ENCODE measurements around the gene PRKCG.

The PRKCG gene

GRCh38 chr19:53903055-53903680 lies 21.2 kb downstream of the PRKCG start:
- H3K36me3 ChIP-seq (ENCODE audit: control insufficient read depth in 1 of 2, insufficient read depth in 2 of 2, low read length in 2 of 2) = no peaks in the 10 kb centered on the region
- H3K4me3 ChIP-seq (ENCODE audit: low read depth in 1 of 2, low read length in 2 of 2) = no peak overlapping the region
- H3K27me3 ChIP-seq (ENCODE audit: low read depth, low read length) = peaks cover 22% of the 10 kb centered on the region
- no peak overlapping the region for H3K27ac ChIP-seq (ENCODE audit: low read length)
- H3K4me1 ChIP-seq (ENCODE audit: control insufficient read depth in 1 of 2, insufficient read depth in 2 of 2, low read length in 2 of 2) = peaks cover 0 to 17% of the 10 kb centered on the region in 2 donors
- no peaks in the 10 kb centered on the region for H3K9me3 ChIP-seq (ENCODE audit: control insufficient read depth in 1 of 2, low read length in 2 of 2)

DNA sequence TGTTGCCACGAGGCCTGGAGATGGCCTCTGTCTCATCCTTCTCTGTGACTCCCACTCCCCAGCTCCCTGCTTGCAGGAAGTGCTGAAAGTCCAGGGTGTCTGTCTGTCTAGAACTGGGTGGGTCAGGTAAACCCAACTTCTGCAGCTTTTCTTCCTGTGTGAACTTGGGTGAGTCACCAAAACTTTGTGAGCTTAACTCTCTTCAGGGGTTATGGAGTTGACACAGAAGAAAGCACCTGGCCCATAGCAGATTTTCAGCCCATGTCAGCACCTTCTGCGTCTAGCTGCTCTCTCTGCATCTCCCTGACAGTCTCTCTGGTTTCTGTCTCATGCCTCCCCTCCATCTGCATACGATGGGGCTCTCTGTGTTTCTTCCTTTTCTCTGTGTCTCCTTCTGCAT lies 22.9 kb downstream of the PRKCG start:
- H3K4me1 ChIP-seq (ENCODE audit: control insufficient read depth in 1 of 2, insufficient read depth in 2 of 2, low read length in 2 of 2) = peaks cover 0 to 30% of the 10 kb centered on the region in 2 donors
- H3K27ac ChIP-seq (ENCODE audit: low read length) = no peak overlapping the region
- H3K4me3 ChIP-seq (ENCODE audit: low read depth in 1 of 2, low read length in 2 of 2) = no peak overlapping the region
- H3K36me3 ChIP-seq (ENCODE audit: control insufficient read depth in 1 of 2, insufficient read depth in 2 of 2, low read length in 2 of 2) = no peaks in the 10 kb centered on the region
- H3K9me3 ChIP-seq (ENCODE audit: control insufficient read depth in 1 of 2, low read length in 2 of 2) = no peaks in the 10 kb centered on the region
- peaks cover 33% of the 10 kb centered on the region for H3K27me3 ChIP-seq (ENCODE audit: low read depth, low read length)

GRCh38 chr19:53905787-53906186 lies 23.8 kb downstream of the PRKCG start:
- peaks cover 40% of the 10 kb centered on the region for H3K27me3 ChIP-seq (ENCODE audit: low read depth, low read length)
- H3K4me3 ChIP-seq (ENCODE audit: low read depth in 1 of 2, low read length in 2 of 2) = no peak overlapping the region
- no peak overlapping the region for H3K27ac ChIP-seq (ENCODE audit: low read length)
- H3K4me1 ChIP-seq (ENCODE audit: control insufficient read depth in 1 of 2, insufficient read depth in 2 of 2, low read length in 2 of 2) = peaks cover 0 to 34% of the 10 kb centered on the region in 2 donors
- H3K36me3 ChIP-seq (ENCODE audit: control insufficient read depth in 1 of 2, insufficient read depth in 2 of 2, low read length in 2 of 2) = no peaks in the 10 kb centered on the region
- no peaks in the 10 kb centered on the region for H3K9me3 ChIP-seq (ENCODE audit: control insufficient read depth in 1 of 2, low read length in 2 of 2)

- Histone ChIP-seq H3K4me3 (ENCODE audit: low read depth in 1 of 2, low read length in 2 of 2) (peak overlapping the region in 1 of 2 donors; percentile 28), H3K4me1 (ENCODE audit: control insufficient read depth in 1 of 2, insufficient read depth in 2 of 2, low read length in 2 of 2) (peaks cover 0 to 34% of the 10 kb centered on the region in 2 donors), H3K36me3 (ENCODE audit: control insufficient read depth in 1 of 2, insufficient read depth in 2 of 2, low read length in 2 of 2) (no peaks in the 10 kb centered on the region), H3K9me3 (ENCODE audit: control insufficient read depth in 1 of 2, low read length in 2 of 2) (no peaks in the 10 kb centered on the region), H3K27me3 (ENCODE audit: low read depth, low read length) (peaks cover 45% of the 10 kb centered on the region), H3K27ac (ENCODE audit: low read length) (no peak overlapping the region)
Measured at GRCh38 chr19:53906211-53907192, 24.5 kb downstream of the PRKCG start.

GRCh38 chr19:53907193-53907581 lies 25.2 kb downstream of the PRKCG start:
- Histone ChIP-seq H3K9me3 (ENCODE audit: control insufficient read depth in 1 of 2, low read length in 2 of 2) (no peaks in the 10 kb centered on the region), H3K36me3 (ENCODE audit: control insufficient read depth in 1 of 2, insufficient read depth in 2 of 2, low read length in 2 of 2) (no peaks in the 10 kb centered on the region), H3K4me1 (ENCODE audit: control insufficient read depth in 1 of 2, insufficient read depth in 2 of 2, low read length in 2 of 2) (peaks cover 0 to 34% of the 10 kb centered on the region in 2 donors), H3K4me3 (ENCODE audit: low read depth in 1 of 2, low read length in 2 of 2) (peak overlapping the region in 1 of 2 donors; percentile 28), H3K27me3 (ENCODE audit: low read depth, low read length) (peaks cover 52% of the 10 kb centered on the region), H3K27ac (ENCODE audit: low read length) (no peak overlapping the region)

DNA sequence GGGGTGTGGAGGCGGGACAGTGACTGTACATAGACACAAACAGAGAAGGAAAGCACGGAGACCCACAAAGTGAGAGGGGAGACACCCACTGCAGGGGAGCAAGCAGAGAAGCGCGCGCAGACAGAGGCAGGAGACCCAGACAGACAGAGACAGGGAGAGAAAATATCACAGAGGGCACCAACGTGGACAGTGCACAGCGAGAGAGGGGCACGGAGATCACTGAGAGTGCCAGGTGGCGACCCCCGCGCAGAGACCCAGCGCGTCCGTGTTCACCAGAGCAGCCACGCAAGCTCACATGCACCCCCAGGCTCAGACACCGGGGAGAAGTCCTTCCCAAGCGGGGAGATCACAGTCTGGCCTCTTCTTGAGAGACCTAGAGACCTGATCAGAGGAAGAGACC lies 25.7 kb downstream of the PRKCG start:
- Histone ChIP-seq H3K4me1 (ENCODE audit: control insufficient read depth in 1 of 2, insufficient read depth in 2 of 2, low read length in 2 of 2) (peaks cover 0 to 34% of the 10 kb centered on the region in 2 donors), H3K27me3 (ENCODE audit: low read depth, low read length) (peaks cover 55% of the 10 kb centered on the region), H3K36me3 (ENCODE audit: control insufficient read depth in 1 of 2, insufficient read depth in 2 of 2, low read length in 2 of 2) (no peaks in the 10 kb centered on the region), H3K4me3 (ENCODE audit: low read depth in 1 of 2, low read length in 2 of 2) (peak overlapping the region in 1 of 2 donors; percentile 35), H3K9me3 (ENCODE audit: control insufficient read depth in 1 of 2, low read length in 2 of 2) (no peaks in the 10 kb centered on the region), H3K27ac (ENCODE audit: low read length) (no peak overlapping the region)

DNA sequence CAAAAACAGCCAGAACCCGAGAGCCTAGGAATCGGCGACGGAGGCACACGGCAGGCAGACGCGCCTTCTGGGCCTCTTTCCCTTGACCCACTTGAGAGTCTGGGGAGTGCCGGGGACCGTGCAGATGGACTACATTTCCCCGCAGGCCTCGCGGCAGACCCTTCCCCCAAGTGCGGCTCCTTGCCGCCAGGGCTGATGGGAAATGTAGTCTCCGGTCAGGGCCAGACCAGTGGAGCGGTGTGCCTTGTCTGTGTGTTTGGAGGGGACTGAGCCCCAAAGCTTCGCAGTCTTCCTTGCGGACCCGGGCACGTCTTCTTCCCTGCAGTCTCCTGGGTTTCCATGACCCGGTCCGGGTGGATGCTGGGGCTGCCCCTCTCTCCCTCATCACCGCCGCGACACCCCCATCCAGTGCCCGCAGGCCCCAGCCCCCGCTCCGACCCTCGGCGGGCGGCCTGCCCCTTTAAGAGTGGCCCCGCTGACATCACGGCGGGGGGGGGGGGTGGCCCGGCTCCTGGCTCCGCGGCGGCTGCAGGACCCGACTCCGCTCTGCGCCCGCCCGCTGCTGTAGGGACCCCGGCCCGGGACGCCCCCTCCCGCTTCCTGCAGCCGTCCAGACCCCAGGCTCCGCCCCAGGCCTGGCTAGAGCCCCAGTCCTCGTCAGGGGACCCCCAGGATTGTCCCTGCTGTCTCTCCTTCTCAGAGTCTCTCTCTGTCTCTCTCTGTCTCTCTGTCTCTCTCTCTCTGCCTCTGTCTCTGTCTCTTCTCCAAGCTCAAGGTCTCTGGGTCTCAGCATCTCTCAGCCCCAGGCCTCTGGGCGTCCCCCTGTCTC lies 26.3 kb downstream of the PRKCG start:
- Histone ChIP-seq H3K4me3 (ENCODE audit: low read depth in 1 of 2, low read length in 2 of 2) (peak overlapping the region in 1 of 2 donors; percentile 35), H3K36me3 (ENCODE audit: control insufficient read depth in 1 of 2, insufficient read depth in 2 of 2, low read length in 2 of 2) (no peaks in the 10 kb centered on the region), H3K27ac (ENCODE audit: low read length) (no peak overlapping the region), H3K4me1 (ENCODE audit: control insufficient read depth in 1 of 2, insufficient read depth in 2 of 2, low read length in 2 of 2) (peaks cover 0 to 34% of the 10 kb centered on the region in 2 donors), H3K27me3 (ENCODE audit: low read depth, low read length) (peaks cover 59% of the 10 kb centered on the region), H3K9me3 (ENCODE audit: control insufficient read depth in 1 of 2, low read length in 2 of 2) (no peaks in the 10 kb centered on the region)

- Histone ChIP-seq H3K4me1 (ENCODE audit: control insufficient read depth in 1 of 2, insufficient read depth in 2 of 2, low read length in 2 of 2) (peaks cover 0 to 34% of the 10 kb centered on the region in 2 donors), H3K27me3 (ENCODE audit: low read depth, low read length) (peaks cover 59% of the 10 kb centered on the region), H3K36me3 (ENCODE audit: control insufficient read depth in 1 of 2, insufficient read depth in 2 of 2, low read length in 2 of 2) (no peaks in the 10 kb centered on the region), H3K27ac (ENCODE audit: low read length) (no peak within 1 kb of the TSS), H3K4me3 (ENCODE audit: low read depth in 1 of 2, low read length in 2 of 2) (peak within 1 kb of the TSS in 1 of 2 donors; percentile 35), H3K9me3 (ENCODE audit: control insufficient read depth in 1 of 2, low read length in 2 of 2) (no peaks in the 10 kb centered on the region)
Measured at GRCh38 chr19:53908935-53909415, 27.0 kb downstream of the PRKCG start, which contains the start of gene CACNG7. CACNG7 (plus strand) TSS chr19:53909278; CDS start chr19:53912832, 3,554 bp downstream.

- Histone ChIP-seq H3K36me3 (ENCODE audit: control insufficient read depth in 1 of 2, insufficient read depth in 2 of 2, low read length in 2 of 2) (no peaks in the 10 kb centered on the region), H3K4me1 (ENCODE audit: control insufficient read depth in 1 of 2, insufficient read depth in 2 of 2, low read length in 2 of 2) (peaks cover 0 to 34% of the 10 kb centered on the region in 2 donors), H3K9me3 (ENCODE audit: control insufficient read depth in 1 of 2, low read length in 2 of 2) (no peaks in the 10 kb centered on the region), H3K27me3 (ENCODE audit: low read depth, low read length) (peaks cover 59% of the 10 kb centered on the region), H3K4me3 (ENCODE audit: low read depth in 1 of 2, low read length in 2 of 2) (no peak overlapping the region), H3K27ac (ENCODE audit: low read length) (no peak overlapping the region)
Measured at GRCh38 chr19:53909471-53910169, 27.6 kb downstream of the PRKCG start.

DNA sequence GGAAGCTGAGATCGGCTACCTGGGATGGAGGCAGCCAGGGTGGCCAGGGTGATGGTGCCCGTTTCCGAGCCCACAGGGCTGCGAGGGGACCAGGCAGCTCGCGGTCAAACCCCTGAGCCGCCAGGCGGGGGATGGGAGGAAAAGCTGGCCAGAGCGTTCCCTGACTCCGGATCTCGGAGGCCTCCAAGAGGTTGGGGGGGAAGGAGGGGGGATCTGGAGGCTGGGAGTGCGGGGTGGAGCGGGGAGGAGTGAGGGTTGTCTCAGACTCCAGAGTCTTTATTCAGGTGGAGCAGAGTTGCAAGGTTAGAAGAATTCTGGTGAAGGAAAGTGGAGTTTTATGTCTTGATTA lies 28.1 kb downstream of the PRKCG start:
- Histone ChIP-seq H3K4me3 (ENCODE audit: low read depth in 1 of 2, low read length in 2 of 2) (no peak overlapping the region), H3K27ac (ENCODE audit: low read length) (no peak overlapping the region), H3K36me3 (ENCODE audit: control insufficient read depth in 1 of 2, insufficient read depth in 2 of 2, low read length in 2 of 2) (no peaks in the 10 kb centered on the region), H3K27me3 (ENCODE audit: low read depth, low read length) (peaks cover 59% of the 10 kb centered on the region), H3K9me3 (ENCODE audit: control insufficient read depth in 1 of 2, low read length in 2 of 2) (no peaks in the 10 kb centered on the region), H3K4me1 (ENCODE audit: control insufficient read depth in 1 of 2, insufficient read depth in 2 of 2, low read length in 2 of 2) (peaks cover 0 to 34% of the 10 kb centered on the region in 2 donors)
